Measurements from ENCODE around the gene KCNIP3.

DNA sequence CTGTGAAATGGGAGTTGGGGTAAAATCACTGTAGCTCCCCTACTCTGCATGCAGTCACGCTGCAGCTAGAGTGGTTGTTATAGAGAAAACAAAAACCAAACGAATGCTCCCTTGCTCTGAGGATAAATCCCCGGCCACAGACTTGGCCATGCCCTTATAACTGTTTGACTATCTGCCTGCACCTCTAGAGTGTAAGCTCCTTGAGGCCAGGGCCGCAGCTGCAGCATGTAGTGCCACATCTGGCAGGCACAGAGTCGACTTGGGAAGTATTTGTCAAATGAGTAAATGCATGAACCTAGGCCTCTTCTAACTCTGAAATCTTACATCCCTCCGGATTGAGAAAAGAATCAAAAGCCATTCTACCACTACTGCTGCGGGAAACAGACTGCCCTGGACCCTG lies 35.9 kb downstream of the KCNIP3 start:
- TF ChIP-seq, protein P1, sequence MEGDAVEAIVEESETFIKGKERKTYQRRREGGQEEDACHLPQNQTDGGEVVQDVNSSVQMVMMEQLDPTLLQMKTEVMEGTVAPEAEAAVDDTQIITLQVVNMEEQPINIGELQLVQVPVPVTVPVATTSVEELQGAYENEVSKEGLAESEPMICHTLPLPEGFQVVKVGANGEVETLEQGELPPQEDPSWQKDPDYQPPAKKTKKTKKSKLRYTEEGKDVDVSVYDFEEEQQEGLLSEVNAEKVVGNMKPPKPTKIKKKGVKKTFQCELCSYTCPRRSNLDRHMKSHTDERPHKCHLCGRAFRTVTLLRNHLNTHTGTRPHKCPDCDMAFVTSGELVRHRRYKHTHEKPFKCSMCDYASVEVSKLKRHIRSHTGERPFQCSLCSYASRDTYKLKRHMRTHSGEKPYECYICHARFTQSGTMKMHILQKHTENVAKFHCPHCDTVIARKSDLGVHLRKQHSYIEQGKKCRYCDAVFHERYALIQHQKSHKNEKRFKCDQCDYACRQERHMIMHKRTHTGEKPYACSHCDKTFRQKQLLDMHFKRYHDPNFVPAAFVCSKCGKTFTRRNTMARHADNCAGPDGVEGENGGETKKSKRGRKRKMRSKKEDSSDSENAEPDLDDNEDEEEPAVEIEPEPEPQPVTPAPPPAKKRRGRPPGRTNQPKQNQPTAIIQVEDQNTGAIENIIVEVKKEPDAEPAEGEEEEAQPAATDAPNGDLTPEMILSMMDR (IDR thresholded peaks at IDR 0.05): no peak
- no peak for TF ChIP-seq POLR2A (IDR thresholded peaks at IDR 0.05)

Data from lower leg skin (tissue), 3 donors.